Daoy (cell line): ENCODE data around the gene PROSER3. TPM values are rescaled to one million over a fixed set of nuclear protein-coding genes. Genes with fewer than 3 reads are reported as not detected.

Experiments
- DNase-seq: peaks from one replicate; pipeline ENCODE4 v3.0.0-alpha.2; 2015; ENCODE audit warnings: low read depth
- total RNA-seq: library from RNA; depleted of rRNA; stranded (reverse); fragments of >200 nt; shearing (Covaris generic); gene quantifications from 2 replicates; pipeline ENCODE4 v1.2.3, GENCODE V29; 2014; rRNA removed

PROSER3 gene
- total RNA-seq, 1 experiment from 2014 or later: 3.2 TPM

GRCh38 chr19:35816846-35817245 lies 58.9 kb downstream of the PROSER3 start:
- DNase-seq: no peak

- no peak for DNase-seq
Measured at GRCh38 chr19:35818445-35818844, 60.5 kb downstream of the PROSER3 start.

Other genes starting within 250 kb of the PROSER3 start
- 38.1 and 54.3 TPM in 2 replicates for gene DMKN, start 244.5 kb upstream of the PROSER3 start, total RNA-seq
- gene SBSN, start 229.9 kb upstream of the PROSER3 start, total RNA-seq: 0.11 TPM in 1 of 2 replicates, not detected in the other
- gene GAPDHS, start 224.7 kb upstream of the PROSER3 start, total RNA-seq: not detected in 2 replicates
- gene TMEM147, start 212.6 kb upstream of the PROSER3 start, total RNA-seq: 113 and 114 TPM in 2 replicates
- gene ATP4A, start 194.5 kb upstream of the PROSER3 start, total RNA-seq: not detected in 2 replicates
- gene PMIS2, start 172.0 kb upstream of the PROSER3 start, total RNA-seq: not detected in 2 replicates
- 14.9 and 21.3 TPM in 2 replicates for gene HAUS5, start 145.4 kb upstream of the PROSER3 start, total RNA-seq
- 129 and 147 TPM in 2 replicates for gene RBM42, start 129.1 kb upstream of the PROSER3 start, total RNA-seq
- gene ETV2, start 116.4 kb upstream of the PROSER3 start, total RNA-seq: not detected in 2 replicates
- 460 and 655 TPM in 2 replicates for gene COX6B1, start 109.9 kb upstream of the PROSER3 start, total RNA-seq
- not detected in 2 replicates for gene UPK1A, start 91.7 kb upstream of the PROSER3 start, total RNA-seq
- gene ZBTB32, start 53.6 kb upstream of the PROSER3 start, total RNA-seq: 0.06 TPM in 1 of 2 replicates, not detected in the other
- gene KMT2B, start 40.2 kb upstream of the PROSER3 start, total RNA-seq: 6.3 and 18.6 TPM in 2 replicates
- 2.8 and 3.9 TPM in 2 replicates for gene IGFLR1, start 15.7 kb upstream of the PROSER3 start, total RNA-seq
- 9.6 and 16.7 TPM in 2 replicates for gene U2AF1L4, start 12.8 kb upstream of the PROSER3 start, total RNA-seq
- 52.4 and 63.9 TPM in 2 replicates for gene PSENEN, start 12.5 kb upstream of the PROSER3 start, total RNA-seq
- gene LIN37, start 9.6 kb upstream of the PROSER3 start, total RNA-seq: 13.3 and 13.8 TPM in 2 replicates
- 0.06 TPM in 1 of 2 replicates, not detected in the other for gene HSPB6, start 1.1 kb upstream of the PROSER3 start, total RNA-seq
- gene ARHGAP33, start 17.4 kb downstream of the PROSER3 start, total RNA-seq: 7.0 and 9.0 TPM in 2 replicates
- gene PRODH2, start 54.7 kb downstream of the PROSER3 start, total RNA-seq: not detected in 2 replicates
- gene NPHS1, start 94.3 kb downstream of the PROSER3 start, total RNA-seq: not detected in 2 replicates
- 0.34 and 0.60 TPM in 2 replicates for gene KIRREL2, start 98.7 kb downstream of the PROSER3 start, total RNA-seq
- 2.5 and 6.5 TPM in 2 replicates for gene APLP1, start 110.4 kb downstream of the PROSER3 start, total RNA-seq
- gene NFKBID, start 142.4 kb downstream of the PROSER3 start, total RNA-seq: 8.5 and 33.9 TPM in 2 replicates
- gene HCST, start 144.4 kb downstream of the PROSER3 start, total RNA-seq: not detected in 2 replicates
- not detected in 2 replicates for gene TYROBP, start 150.1 kb downstream of the PROSER3 start, total RNA-seq
- 1.2 and 1.4 TPM in 2 replicates for gene LRFN3, start 178.2 kb downstream of the PROSER3 start, total RNA-seq
- 44.7 and 49.8 TPM in 2 replicates for gene SDHAF1, start 237.0 kb downstream of the PROSER3 start, total RNA-seq